ENCODE measurements around the gene MEF2D. TPM values are rescaled to one million over a fixed set of nuclear protein-coding genes. Genes with fewer than 3 reads are reported as not detected.
A peak's percentile ranks its signal among the peaks of the same experiment; 100 is the strongest.

MEF2D gene
- total and polyA plus RNA-seq, 10 donors = 7.4 to 103 (median 61.6) TPM

- Histone ChIP-seq H3K27ac (peak overlapping the region in 2 of 8 donors; percentile 4 to 51), H3K27me3 (replicated peaks in 1 of 7) (no peaks in the 10 kb centered on the region), H3K36me3 (peaks cover 7 to 100% (median 100%) of the 10 kb centered on the region in 6 donors), H3K4me3 (no peak overlapping the region), H3K9me3 (no peaks in the 10 kb centered on the region), H3K4me1 (peaks cover 8 to 36% (median 21%) of the 10 kb centered on the region in 6 donors)
- intact Hi-C loops (cut with DNase I; ENCODE audit: low total_unique reads) = no loop called here
- WGBS, 5 donors = 47 to 76% (median 69%) methylated on average over 8 of the region's 8 CpGs
- DNase-seq = no peak
- TF ChIP-seq POLR2A (IDR thresholded peaks at IDR 0.05) (no peak), POLR2AphosphoS5 (IDR thresholded peaks at IDR 0.05) (peak; percentile 26 to 40 (median 27))
These were observed 23.9 kb downstream of the MEF2D start for GRCh38 chr1:156476501-156477298.

GRCh38 chr1:156475568-156476500 lies 24.7 kb downstream of the MEF2D start:
- intact Hi-C loops (cut with DNase I; ENCODE audit: low total_unique reads) = no loop called here
- Histone ChIP-seq H3K4me3 (no peak overlapping the region), H3K4me1 (peaks cover under 1 to 27% (median 13%) of the 10 kb centered on the region in 6 donors), H3K9me3 (no peaks in the 10 kb centered on the region), H3K27me3 (replicated peaks in 1 of 7) (no peaks in the 10 kb centered on the region), H3K27ac (peak overlapping the region in 2 of 8 donors; percentile 11 to 18), H3K36me3 (peaks cover 7 to 100% (median 96%) of the 10 kb centered on the region in 6 donors)
- 75 to 91% (median 88%) methylated on average over 25 of the region's 25 CpGs for WGBS, 5 donors
- TF ChIP-seq POLR2A (IDR thresholded peaks at IDR 0.05) (no peak), POLR2AphosphoS5 (IDR thresholded peaks at IDR 0.05) (peak in 2 of 3 donors; percentile 14 to 77)
- DNase-seq = peak; percentile 67

DNA sequence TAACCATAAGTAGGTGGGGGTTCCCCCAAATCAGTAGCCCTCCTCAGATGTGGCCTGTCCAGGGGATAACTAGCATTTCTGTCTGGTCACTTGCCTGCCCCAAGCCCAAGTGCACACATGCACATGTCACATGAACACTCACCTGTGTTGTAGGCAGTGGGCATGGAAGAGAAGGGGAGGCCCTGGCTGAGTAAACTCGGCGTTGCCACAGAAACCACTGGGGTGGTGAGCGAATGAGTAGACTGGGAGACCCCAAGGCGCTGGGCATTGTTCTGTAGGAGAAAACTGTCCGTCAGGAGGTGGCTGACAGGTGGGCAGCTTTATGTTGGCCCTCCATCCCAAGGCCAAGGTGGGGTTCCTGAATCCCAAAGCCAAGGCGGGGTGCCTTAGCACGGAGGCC lies 25.6 kb downstream of the MEF2D start:
- DNase-seq = peak; percentile 51
- intact Hi-C loops (cut with DNase I; ENCODE audit: low total_unique reads) = no loop called here
- no peak overlapping the region for H3K4me3 ChIP-seq
- no peaks in the 10 kb centered on the region for H3K9me3 ChIP-seq
- H3K4me1 ChIP-seq = peaks cover 0 to 19% (median 5%) of the 10 kb centered on the region in 6 donors
- TF ChIP-seq POLR2A (IDR thresholded peaks at IDR 0.05) (no peak), POLR2AphosphoS5 (IDR thresholded peaks at IDR 0.05) (no peak)
- TF ChIP-seq, protein P1, sequence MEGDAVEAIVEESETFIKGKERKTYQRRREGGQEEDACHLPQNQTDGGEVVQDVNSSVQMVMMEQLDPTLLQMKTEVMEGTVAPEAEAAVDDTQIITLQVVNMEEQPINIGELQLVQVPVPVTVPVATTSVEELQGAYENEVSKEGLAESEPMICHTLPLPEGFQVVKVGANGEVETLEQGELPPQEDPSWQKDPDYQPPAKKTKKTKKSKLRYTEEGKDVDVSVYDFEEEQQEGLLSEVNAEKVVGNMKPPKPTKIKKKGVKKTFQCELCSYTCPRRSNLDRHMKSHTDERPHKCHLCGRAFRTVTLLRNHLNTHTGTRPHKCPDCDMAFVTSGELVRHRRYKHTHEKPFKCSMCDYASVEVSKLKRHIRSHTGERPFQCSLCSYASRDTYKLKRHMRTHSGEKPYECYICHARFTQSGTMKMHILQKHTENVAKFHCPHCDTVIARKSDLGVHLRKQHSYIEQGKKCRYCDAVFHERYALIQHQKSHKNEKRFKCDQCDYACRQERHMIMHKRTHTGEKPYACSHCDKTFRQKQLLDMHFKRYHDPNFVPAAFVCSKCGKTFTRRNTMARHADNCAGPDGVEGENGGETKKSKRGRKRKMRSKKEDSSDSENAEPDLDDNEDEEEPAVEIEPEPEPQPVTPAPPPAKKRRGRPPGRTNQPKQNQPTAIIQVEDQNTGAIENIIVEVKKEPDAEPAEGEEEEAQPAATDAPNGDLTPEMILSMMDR (IDR thresholded peaks at IDR 0.05 in 8 of 11, conservative IDR thresholded peaks at IDR 0.05 in 3 of 11) = no peak
- 67 to 91% (median 90%) methylated on average over 5 to 7 of the region's 7 CpGs for WGBS, 5 donors
- H3K36me3 ChIP-seq = peaks cover 7 to 100% (median 95%) of the 10 kb centered on the region in 6 donors
- no peaks in the 10 kb centered on the region for H3K27me3 ChIP-seq (replicated peaks in 1 of 7)
- no peak overlapping the region for H3K27ac ChIP-seq

DNA sequence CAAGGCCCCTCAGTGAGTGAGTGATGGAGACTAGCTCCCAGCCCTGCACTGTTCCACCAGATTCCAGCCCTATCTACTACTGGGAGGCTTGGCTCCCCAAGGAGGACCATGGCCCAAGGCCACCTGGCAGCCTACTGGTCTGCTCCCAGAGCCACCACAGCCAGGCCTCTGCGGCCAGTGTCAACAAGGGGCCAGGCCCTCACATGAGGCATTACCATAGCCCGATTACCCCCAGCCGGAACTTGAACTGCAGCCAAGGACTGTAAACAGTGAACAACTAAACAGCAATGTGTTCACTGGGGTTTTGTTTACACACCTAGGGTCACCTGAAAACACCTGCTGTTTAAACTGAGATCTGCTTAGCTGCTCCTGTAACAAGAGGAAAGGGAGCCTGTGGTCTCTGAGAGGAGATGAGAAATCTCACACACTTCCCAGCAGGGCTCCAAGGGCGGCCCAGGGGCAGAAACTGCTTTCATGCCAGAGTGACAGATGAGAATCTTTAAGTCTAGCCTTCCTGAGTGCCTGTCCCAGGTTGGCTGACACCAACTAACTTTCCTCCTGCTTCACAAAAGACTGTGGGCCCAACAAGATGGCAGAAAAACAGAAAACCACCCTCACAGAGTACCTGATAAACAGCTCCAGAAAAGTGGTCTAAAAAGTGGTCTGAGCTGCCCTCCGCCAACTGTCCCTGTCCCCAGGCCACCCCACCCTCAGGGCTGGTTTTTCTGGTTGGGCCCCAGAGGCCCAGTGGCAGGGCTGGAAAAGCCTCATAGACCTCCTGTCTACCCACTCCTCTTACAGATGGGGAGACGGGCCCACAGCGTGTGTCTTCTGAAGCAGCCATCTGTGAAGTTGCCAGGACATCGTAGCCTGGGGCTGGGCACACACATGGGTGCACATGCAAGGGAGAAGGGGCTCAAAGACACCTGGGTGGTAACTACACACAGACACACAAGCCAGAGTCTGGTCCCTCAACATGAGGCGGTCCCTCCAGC lies 28.8 kb downstream of the MEF2D start:
- intact Hi-C loops (cut with DNase I; ENCODE audit: low total_unique reads) = no loop called here
- Histone ChIP-seq H3K9me3 (no peaks in the 10 kb centered on the region), H3K36me3 (peaks cover 13 to 100% (median 98%) of the 10 kb centered on the region in 6 donors), H3K4me1 (peaks cover 0 to under 1% (median 0%) of the 10 kb centered on the region in 6 donors), H3K27ac (peak overlapping the region in 1 of 8 donors; percentile 17), H3K4me3 (no peak overlapping the region), H3K27me3 (replicated peaks in 1 of 7) (no peaks in the 10 kb centered on the region)
- no peak for DNase-seq
- 73 to 91% (median 88%) methylated on average over 9 of the region's 9 CpGs for WGBS, 5 donors
- TF ChIP-seq POLR2A (IDR thresholded peaks at IDR 0.05) (no peak), POLR2AphosphoS5 (IDR thresholded peaks at IDR 0.05) (peak in 1 of 3 donors; percentile 41)
- TF ChIP-seq, protein P1 (IDR thresholded peaks at IDR 0.05 in 8 of 11, conservative IDR thresholded peaks at IDR 0.05 in 3 of 11) = no peak

Measured in spleen (tissue), 11 donors.